ENCODE data around the gene SMOC2.

DNA sequence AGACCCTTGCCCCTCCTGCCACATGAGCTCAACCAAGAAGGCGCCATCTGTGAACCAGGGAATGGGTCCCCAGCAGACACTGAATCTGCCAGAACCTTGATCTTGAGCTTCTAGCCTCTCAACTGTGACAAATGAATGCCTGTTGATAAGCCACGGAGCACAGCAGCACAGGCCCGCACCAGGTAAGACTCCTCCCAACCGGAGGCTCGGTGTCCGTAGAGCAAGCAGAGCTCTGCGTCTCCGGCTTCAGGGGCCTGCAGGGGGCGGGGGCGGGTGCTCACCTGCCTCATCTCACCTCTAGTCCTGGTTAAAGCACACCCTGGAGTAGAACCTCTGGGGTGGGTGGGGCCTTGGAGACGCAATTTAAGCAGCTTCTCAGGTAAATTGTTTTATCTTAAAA is 122.7 kb downstream of the SMOC2 start:
- TF ChIP-seq POLR2A (IDR thresholded peaks at IDR 0.05) (no peak), POLR2AphosphoS5 (IDR thresholded peaks at IDR 0.05) (no peak)
- TF ChIP-seq, protein P1, sequence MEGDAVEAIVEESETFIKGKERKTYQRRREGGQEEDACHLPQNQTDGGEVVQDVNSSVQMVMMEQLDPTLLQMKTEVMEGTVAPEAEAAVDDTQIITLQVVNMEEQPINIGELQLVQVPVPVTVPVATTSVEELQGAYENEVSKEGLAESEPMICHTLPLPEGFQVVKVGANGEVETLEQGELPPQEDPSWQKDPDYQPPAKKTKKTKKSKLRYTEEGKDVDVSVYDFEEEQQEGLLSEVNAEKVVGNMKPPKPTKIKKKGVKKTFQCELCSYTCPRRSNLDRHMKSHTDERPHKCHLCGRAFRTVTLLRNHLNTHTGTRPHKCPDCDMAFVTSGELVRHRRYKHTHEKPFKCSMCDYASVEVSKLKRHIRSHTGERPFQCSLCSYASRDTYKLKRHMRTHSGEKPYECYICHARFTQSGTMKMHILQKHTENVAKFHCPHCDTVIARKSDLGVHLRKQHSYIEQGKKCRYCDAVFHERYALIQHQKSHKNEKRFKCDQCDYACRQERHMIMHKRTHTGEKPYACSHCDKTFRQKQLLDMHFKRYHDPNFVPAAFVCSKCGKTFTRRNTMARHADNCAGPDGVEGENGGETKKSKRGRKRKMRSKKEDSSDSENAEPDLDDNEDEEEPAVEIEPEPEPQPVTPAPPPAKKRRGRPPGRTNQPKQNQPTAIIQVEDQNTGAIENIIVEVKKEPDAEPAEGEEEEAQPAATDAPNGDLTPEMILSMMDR (IDR thresholded peaks at IDR 0.05), result no peak

Measured in prostate gland (tissue), 2 donors.